ENCODE data around the gene BEND7. TPM values are rescaled to one million over a fixed set of nuclear protein-coding genes. Genes with fewer than 3 reads are reported as not detected.

Gene BEND7
- polyA plus RNA-seq, 4 donors = 29.5 to 39.1 (median 32.9) TPM

- no peak for DNase-seq (ENCODE audit: low read depth in 4 of 4, low spot score in 3 of 4)
These were observed 3.2 kb downstream of the BEND7 start for GRCh38 chr10:13525663-13526062.

GRCh38 chr10:13521026-13521425 lies 7.8 kb downstream of the BEND7 start:
- no peak for DNase-seq (ENCODE audit: low read depth in 4 of 4, low spot score in 3 of 4)

- no peak for DNase-seq (ENCODE audit: low read depth in 4 of 4, low spot score in 3 of 4)
These were observed 8.6 kb downstream of the BEND7 start for GRCh38 chr10:13520194-13520593.

GRCh38 chr10:13518076-13518692 lies 10.6 kb downstream of the BEND7 start:
- DNase-seq (ENCODE audit: low read depth in 4 of 4, low spot score in 3 of 4) = no peak

GRCh38 chr10:13517675-13518074 lies 11.1 kb downstream of the BEND7 start:
- no peak for DNase-seq (ENCODE audit: low read depth in 4 of 4, low spot score in 3 of 4)

GRCh38 chr10:13516176-13516575 lies 12.6 kb downstream of the BEND7 start:
- DNase-seq (ENCODE audit: low read depth in 4 of 4, low spot score in 3 of 4) = no peak

- no peak for DNase-seq (ENCODE audit: low read depth in 4 of 4, low spot score in 3 of 4)
These were observed 13.3 kb downstream of the BEND7 start for GRCh38 chr10:13515467-13515866.

- no peak for DNase-seq (ENCODE audit: low read depth in 4 of 4, low spot score in 3 of 4)
These were observed 14.5 kb downstream of the BEND7 start for GRCh38 chr10:13514296-13514695.

GRCh38 chr10:13512564-13512963 lies 16.2 kb downstream of the BEND7 start:
- DNase-seq (ENCODE audit: low read depth in 4 of 4, low spot score in 3 of 4) = no peak

- DNase-seq (ENCODE audit: low read depth in 4 of 4, low spot score in 3 of 4) = no peak
These were observed 17.4 kb downstream of the BEND7 start for GRCh38 chr10:13511409-13511808.

GRCh38 chr10:13505052-13505680 lies 23.6 kb downstream of the BEND7 start:
- DNase-seq (ENCODE audit: low read depth in 4 of 4, low spot score in 3 of 4) = no peak

- no peak for DNase-seq (ENCODE audit: low read depth in 4 of 4, low spot score in 3 of 4)
These were observed 24.9 kb downstream of the BEND7 start for GRCh38 chr10:13503745-13504463.

GRCh38 chr10:13502380-13502779 lies 26.4 kb downstream of the BEND7 start:
- no peak for DNase-seq (ENCODE audit: low read depth in 4 of 4, low spot score in 3 of 4)

GRCh38 chr10:13500201-13500600 lies 28.6 kb downstream of the BEND7 start:
- no peak for DNase-seq (ENCODE audit: low read depth in 4 of 4, low spot score in 3 of 4)

- no peak for DNase-seq (ENCODE audit: low read depth in 4 of 4, low spot score in 3 of 4)
These were observed 29.7 kb downstream of the BEND7 start for GRCh38 chr10:13499150-13499549.

- DNase-seq (ENCODE audit: low read depth in 4 of 4, low spot score in 3 of 4) = no peak
These were observed 31.9 kb downstream of the BEND7 start for GRCh38 chr10:13496931-13497330.

- DNase-seq (ENCODE audit: low read depth in 4 of 4, low spot score in 3 of 4) = no peak
These were observed 32.6 kb downstream of the BEND7 start for GRCh38 chr10:13496164-13496563.

GRCh38 chr10:13492493-13493180 lies 36.2 kb downstream of the BEND7 start:
- DNase-seq (ENCODE audit: low read depth in 4 of 4, low spot score in 3 of 4) = no peak

- no peak for DNase-seq (ENCODE audit: low read depth in 4 of 4, low spot score in 3 of 4)
These were observed 37.0 kb downstream of the BEND7 start for GRCh38 chr10:13491747-13492360.

GRCh38 chr10:13490503-13490902 lies 38.3 kb downstream of the BEND7 start:
- no peak for DNase-seq (ENCODE audit: low read depth in 4 of 4, low spot score in 3 of 4)

- no peak for DNase-seq (ENCODE audit: low read depth in 4 of 4, low spot score in 3 of 4)
These were observed 39.7 kb downstream of the BEND7 start for GRCh38 chr10:13489035-13489599.
